Glomerular visceral epithelial cell (primary cell): ENCODE data around the gene ACSM3.
A peak's percentile ranks its signal among the peaks of the same experiment; 100 is the strongest.
"Not testable (repeated sequence)": the region's sequence is repeated elsewhere in the genome, so short reads cannot be mapped to it uniquely, and the experiment has no call there.

Source experiments
- DNase-seq: peaks from one replicate; pipeline ENCODE4 v3.0.0-alpha.2; 2016; ENCODE audit errors: extremely low spot score

Gene ACSM3

GRCh38 chr16:20755238-20755637, 8.6 kb upstream of the ACSM3 start:
- no peak for DNase-seq

DNA sequence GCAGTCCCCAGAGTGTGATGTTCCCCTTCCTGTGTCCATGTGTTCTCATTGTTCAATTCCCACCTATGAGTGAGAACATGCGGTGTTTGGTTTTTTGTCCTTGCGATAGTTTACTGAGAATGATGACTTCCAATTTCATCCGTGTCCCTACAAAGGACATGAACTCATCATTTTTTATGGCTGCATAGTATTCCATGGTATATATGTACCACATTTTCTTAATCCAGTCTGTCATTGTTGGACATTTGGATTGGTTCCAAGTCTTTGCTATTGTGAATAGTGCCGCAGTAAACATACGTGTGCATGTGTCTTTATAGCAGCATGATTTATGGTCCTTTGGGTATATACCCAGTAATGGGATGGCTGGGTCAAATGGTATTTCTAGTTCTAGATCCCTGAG, 8.0 kb upstream of the ACSM3 start:
- DNase-seq: not testable (repeated sequence)

DNA sequence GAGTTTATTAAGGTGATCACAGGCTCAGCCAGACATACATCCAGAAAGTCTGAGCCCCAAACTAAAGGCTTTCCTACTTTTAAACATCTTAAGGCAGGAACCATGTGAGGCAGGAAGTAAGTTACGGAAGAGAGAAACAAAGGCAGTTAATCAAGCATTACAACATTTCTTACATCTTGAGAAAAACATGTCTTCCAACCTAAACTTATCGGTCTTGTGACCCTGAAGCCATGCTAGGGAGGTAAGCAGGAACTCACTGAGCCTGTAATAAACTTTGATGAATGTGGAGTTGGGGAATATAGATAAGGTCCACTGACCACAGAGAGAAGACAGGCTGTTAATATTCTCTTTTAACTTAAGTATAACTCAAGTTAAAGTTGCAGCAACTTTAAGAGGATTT, 3.5 kb upstream of the ACSM3 start:
- no peak for DNase-seq

- no peak for DNase-seq
Observed at GRCh38 chr16:20761175-20761574, 2.6 kb upstream of the ACSM3 start.

- no peak for DNase-seq
Observed at GRCh38 chr16:20762404-20763123, 1.2 kb upstream of the ACSM3 start.

- not testable (repeated sequence) for DNase-seq
Observed at GRCh38 chr16:20764448-20764847, 634 bp downstream of the ACSM3 start.

DNA sequence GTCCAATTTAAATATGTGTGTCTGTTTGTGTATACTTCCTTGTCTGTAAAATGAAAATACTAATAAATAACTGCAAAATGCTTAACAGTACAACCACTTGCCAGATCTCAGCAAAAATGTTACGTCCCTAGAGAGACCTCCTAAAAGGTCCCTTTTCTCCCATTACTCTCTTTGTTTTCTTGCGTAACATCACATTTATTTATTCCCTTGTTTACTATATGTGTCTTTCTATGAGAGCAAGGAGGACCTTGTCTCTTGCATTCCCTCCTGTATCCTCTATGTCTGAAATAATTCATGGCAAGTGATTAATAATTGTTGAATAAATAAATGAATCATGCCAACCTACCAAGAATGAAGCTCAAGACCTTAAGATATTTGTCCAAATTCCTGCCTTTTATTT, 1.9 kb downstream of the ACSM3 start:
- no peak for DNase-seq

GRCh38 chr16:20766294-20766693, 2.5 kb downstream of the ACSM3 start:
- no peak for DNase-seq

DNA sequence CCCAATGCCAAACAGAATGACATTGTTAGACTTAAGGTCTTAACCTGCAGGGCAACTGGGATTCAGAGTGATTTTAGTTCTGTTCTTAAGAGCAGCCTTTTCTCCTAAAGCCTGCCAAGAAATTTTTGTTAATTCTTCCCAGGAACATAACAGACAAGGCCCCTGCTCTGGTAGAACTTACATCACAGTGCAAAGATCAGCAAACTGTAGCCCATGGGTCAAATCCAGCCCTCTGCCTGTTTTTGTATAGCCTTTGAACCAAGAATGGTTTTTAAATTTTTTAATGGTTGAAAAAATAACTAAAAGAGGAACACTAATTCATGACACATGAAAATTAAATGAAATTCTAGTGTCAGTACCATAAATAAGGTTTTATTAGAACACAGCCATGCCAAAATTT, 3.8 kb downstream of the ACSM3 start:
- DNase-seq: no peak

DNA sequence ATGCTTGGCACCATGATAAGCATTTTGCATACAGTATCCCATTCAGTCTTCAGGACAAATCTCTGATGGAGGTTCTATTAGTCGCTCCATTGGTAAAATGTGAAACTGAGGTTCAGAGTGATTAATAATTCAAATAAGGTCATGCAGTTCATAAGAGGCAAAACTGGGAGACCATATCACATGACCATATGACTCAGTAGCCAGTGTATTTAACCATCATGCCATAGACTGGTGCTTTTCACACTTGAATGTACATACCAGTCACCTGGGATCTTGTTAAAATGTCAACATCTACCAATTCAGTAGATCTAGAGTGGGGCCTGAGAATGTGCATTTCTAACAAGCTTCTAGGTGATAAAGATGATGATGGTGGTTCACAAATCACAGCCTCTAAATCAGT, 4.3 kb downstream of the ACSM3 start:
- DNase-seq: no peak

DNA sequence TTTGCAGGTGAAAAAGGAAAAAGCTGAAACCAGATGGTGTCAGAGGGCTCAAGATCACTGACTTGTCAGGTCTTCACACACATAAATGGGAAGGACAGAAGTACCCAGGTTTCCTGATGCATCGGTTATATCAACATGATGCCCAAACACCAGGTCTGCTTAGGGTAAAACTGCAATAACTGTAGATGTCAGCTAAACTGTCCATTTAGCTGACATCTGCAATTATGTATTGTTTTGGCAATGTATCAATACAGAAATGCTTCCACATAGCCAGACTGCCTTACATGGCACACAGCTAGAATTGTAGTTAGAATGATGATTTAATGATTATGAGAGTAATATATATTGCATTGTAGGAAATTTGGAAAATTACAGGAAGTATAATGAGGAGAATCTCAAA, 5.0 kb downstream of the ACSM3 start:
- DNase-seq: no peak

DNA sequence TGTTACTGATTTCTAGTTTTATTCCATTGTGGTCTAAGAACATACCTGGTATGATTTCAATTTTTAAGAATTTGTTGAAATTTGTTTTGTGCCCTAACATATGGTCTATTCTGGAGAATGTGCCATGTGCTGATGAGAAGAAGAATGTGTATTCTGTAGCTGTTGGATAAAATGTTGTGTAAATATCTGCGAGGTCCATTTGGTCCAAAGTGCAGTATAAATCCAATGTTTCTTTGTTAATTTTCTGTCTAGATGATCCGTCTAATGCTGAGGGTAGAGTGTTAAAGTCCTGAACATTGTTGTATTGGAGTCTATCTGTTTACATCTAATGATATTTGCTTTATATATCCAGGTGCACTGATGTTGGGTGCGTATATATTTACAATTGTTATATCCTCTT, 9.9 kb downstream of the ACSM3 start:
- no peak for DNase-seq

GRCh38 chr16:20774703-20775362, 11.0 kb downstream of the ACSM3 start:
- peak; percentile 73 for DNase-seq

DNA sequence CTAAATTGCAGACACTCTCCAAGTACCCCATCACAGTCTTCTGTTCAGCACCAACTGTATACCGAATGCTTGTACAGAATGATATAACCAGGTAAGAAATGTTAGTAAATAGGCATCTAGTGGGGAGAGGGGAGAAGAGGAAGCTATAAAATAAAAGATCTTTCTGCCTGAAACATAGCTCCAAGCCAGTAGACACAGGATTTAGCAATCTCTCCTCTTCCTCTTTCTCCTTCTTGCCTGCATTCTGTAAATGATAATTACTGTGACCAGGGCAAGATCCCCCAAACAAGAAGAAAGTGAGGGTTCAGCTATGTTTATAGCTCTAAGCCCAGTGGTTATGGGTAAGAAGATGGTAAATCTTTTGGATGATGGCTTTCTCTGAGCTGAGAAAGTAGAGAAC, 17.9 kb downstream of the ACSM3 start:
- no peak for DNase-seq

DNA sequence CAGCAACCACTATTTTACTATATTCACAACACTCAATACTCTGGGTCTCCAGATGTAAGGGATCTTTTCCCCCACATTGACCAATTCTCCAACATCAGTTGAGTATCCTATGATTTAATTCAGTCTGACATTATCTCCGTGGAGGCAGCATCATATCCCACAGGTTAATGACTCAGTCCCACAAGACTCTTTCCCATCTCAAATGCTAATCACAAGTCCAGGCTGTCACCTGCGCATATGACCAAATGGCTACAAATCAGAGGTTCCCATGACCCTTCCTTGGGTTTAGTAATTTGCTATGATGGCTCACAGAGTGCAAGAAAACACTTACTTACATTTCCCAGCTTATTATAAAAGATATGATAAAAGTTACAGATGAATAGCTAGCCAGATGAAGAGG, 18.7 kb downstream of the ACSM3 start:
- no peak for DNase-seq

GRCh38 chr16:20784204-20784603, 20.4 kb downstream of the ACSM3 start:
- DNase-seq: no peak

DNA sequence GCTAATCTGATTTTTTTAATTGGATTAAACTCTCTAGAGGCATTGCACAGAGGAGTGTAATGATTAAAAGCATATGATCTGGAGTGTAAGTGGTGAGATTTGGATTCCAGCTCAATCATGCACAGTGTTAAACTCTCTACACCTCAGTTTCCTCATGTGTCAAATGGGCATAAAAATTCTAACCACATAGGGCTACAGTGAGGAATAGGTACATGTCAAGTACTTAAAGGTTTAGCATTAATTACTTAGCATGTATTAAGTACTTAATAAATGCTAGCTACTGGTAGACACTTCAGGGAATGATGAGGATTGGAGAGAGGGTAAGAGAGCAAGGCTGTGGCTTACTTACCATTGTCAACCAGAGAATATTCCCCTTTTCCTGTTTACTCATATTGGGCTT, 25.3 kb downstream of the ACSM3 start:
- DNase-seq: no peak

DNA sequence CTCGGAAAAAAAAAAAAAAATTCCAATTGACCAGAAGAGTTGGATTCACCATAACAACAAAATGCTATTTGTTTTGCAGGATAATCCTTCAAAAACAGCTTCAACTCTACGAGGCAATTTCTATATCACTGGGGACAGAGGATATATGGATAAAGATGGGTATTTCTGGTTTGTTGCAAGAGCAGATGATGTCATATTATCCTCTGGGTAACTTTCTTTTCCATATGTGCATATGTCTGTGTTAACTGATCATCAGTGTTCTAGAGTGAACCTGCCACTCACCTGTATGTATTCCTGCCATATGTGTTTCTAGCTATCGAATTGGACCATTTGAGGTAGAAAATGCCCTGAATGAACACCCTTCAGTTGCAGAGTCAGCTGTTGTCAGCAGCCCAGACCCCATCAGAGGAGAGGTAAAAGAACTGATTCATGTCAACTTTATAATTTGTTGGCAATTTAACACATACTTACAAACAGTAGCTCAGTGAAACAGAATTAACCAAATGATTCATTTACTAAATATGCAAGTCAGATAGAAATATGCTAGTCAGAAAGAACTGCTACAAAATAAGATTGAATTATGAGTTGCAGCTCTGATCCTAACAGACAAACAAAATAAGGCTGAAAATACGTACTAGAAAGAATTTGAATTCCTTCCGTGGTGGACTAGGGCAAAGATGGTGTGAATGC, 28.3 kb downstream of the ACSM3 start:
- no peak for DNase-seq

GRCh38 chr16:20798364-20798763, 34.5 kb downstream of the ACSM3 start:
- DNase-seq: no peak

- no peak for DNase-seq
Observed at GRCh38 chr16:20799599-20799998, 35.8 kb downstream of the ACSM3 start.

DNA sequence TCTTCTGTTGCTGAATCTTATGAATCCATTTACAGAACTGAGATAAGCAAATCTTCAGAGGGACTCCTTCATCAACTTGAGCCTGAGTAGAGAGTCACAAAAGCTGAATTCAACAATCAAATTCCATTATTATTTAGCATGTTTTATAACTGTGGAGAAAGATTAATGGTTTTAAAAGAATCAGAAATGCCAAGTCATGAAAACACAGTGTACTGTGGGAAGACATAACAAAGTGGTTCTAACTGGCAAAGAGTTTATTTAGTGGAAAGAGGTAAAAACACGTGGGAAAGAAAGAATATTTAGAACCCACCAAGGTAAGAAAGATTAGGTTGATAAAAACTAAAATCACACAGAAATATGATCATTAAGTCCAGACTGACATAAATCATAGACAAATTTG, 37.5 kb downstream of the ACSM3 start:
- no peak for DNase-seq

DNA sequence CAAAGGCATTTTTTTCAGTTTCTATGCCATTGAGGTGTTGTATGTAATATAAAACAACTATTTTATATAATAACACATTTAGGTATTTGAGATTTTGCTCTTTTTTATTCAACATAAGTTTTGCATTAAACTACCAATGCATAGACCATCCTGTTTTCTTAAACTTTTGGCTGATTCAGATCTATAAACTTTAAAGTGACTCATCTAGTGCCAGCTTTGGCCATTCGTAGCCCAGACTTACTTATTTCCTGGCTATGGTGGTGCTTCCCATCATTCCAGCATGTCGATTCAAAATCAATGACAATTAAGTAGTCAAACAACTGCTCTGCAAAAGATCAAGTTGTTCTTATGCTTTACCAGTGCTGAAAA, 39.4 kb downstream of the ACSM3 start:
- DNase-seq: no peak

- peak; percentile 35 for DNase-seq
Observed at GRCh38 chr16:20803561-20804214, 39.9 kb downstream of the ACSM3 start.
